Aorta (tissue), 5 donors: ENCODE results near the gene WNK4. TPM values are rescaled to one million over a fixed set of nuclear protein-coding genes. Genes with fewer than 3 reads are reported as not detected.

Experiments used
- ATAC-seq: fragments of 200-7000 bp; cut with Tn5 transposase; one replicate; pipeline ENCODE4 v1.9.1; 2022; ENCODE audit warnings: moderate library complexity; ENCODE audit not compliant: low FRiP score
- DNase-seq, 2 donors: peaks; one replicate each; pipeline ENCODE4 v3.0.0-alpha.2; 2020
- H3K27ac ChIP-seq, 2 donors: one replicate each; pipeline ENCODE4 v1.5.1; 2013; ENCODE audit warnings: low read length in 2 of 2, mild to moderate bottlenecking in 2 of 2, moderate library complexity in 2 of 2, control low read depth in 1 of 2, inconsistent platforms in 1 of 2, low read depth in 1 of 2
- H3K27me3 ChIP-seq, 2 donors: one replicate each; pipeline ENCODE4 v1.6.1; 2013; ENCODE audit warnings: control low read depth in 1 of 2, low read length in 1 of 2, mild to moderate bottlenecking in 1 of 2, moderate library complexity in 1 of 2; ENCODE audit not compliant: insufficient read depth in 2 of 2, control insufficient read depth in 1 of 2
- H3K36me3 ChIP-seq, 2 donors: one replicate each; pipeline ENCODE4 v1.6.1; 2013; ENCODE audit warnings: control low read depth in 1 of 2, low read length in 1 of 2, mild to moderate bottlenecking in 1 of 2; ENCODE audit not compliant: insufficient read depth in 2 of 2, control insufficient read depth in 1 of 2
- H3K4me1 ChIP-seq, 2 donors: one replicate each; pipeline ENCODE4 v1.6.1; 2013; ENCODE audit warnings: low read length in 2 of 2, control low read depth in 1 of 2, mild to moderate bottlenecking in 1 of 2, moderate library complexity in 1 of 2; ENCODE audit not compliant: insufficient read depth in 2 of 2, control insufficient read depth in 1 of 2
- H3K4me3 ChIP-seq, 2 donors: one replicate each; pipeline ENCODE4 v1.5.1; 2013; ENCODE audit warnings: low read length in 2 of 2, control low read depth in 1 of 2, mild to moderate bottlenecking in 1 of 2
- H3K9me3 ChIP-seq: one replicate; pipeline ENCODE4 v1.6.1; 2013; ENCODE audit warnings: mild to moderate bottlenecking, low read length; ENCODE audit not compliant: control insufficient read depth
- WGBS, 2 donors: extraction: QIAGEN DNeasy Blood & Tissue Kit; methylation state at CpG; one replicate each; pipeline ENCODE4 v1.1.7; 2013; 5-methylcytosine and 5-hydroxymethylcytosine counted together
- intact Hi-C, 2 donors: fragments of 100-400 bp; cut with DNase I; formaldehyde crosslinking; loops; one replicate each; pipeline versions ENCODE4 v1.14.2 to v1.15.0; 2022
- polyA plus RNA-seq, 2 donors: library from polyadenylated mRNA; stranded (reverse); fragments of 200-250 nt; gene quantifications; one replicate each; pipeline ENCODE4 v1.2.3, GENCODE V29; 2013
- total RNA-seq, 2 donors: library from RNA; stranded (reverse); fragmentation: NEBNext Ultra II Directional; extraction: Animal tissue kit (Norgen Biotek cat#: 25700); gene quantifications; one replicate each; pipeline ENCODE4 v1.2.1, GENCODE V29; 2021
- donor health status: healthy with polysubstance abuse.
- donor health status: Bipolar disorder and iron deficiency.
- donor health status: DM: no; HTN: no; CAD: no.
- donor health status: DM: no; HTN: no; CAD: no.
- donor health status: DM: yes; HTN: yes; CAD: no.

The WNK4 gene
- total and polyA plus RNA-seq, 4 donors: 0.19 to 1.1 (median 0.24) TPM; not detected in 1

GRCh38 chr17:42748908-42749798 is 31.3 kb upstream of the WNK4 start:
- DNase-seq: no peak
- H3K4me3 ChIP-seq: no peak overlapping the region
- H3K4me1 ChIP-seq: no peaks in the 10 kb centered on the region
- H3K27me3 ChIP-seq: no peaks in the 10 kb centered on the region
- intact Hi-C loops: no loop called here
- ATAC-seq: peak; percentile 25
- H3K36me3 ChIP-seq: no peaks in the 10 kb centered on the region
- 67 to 68% methylated on average over 11 of the region's 11 CpGs for WGBS, 2 donors
- H3K27ac ChIP-seq: no peak overlapping the region
- H3K9me3 ChIP-seq: no peaks in the 10 kb centered on the region

DNA sequence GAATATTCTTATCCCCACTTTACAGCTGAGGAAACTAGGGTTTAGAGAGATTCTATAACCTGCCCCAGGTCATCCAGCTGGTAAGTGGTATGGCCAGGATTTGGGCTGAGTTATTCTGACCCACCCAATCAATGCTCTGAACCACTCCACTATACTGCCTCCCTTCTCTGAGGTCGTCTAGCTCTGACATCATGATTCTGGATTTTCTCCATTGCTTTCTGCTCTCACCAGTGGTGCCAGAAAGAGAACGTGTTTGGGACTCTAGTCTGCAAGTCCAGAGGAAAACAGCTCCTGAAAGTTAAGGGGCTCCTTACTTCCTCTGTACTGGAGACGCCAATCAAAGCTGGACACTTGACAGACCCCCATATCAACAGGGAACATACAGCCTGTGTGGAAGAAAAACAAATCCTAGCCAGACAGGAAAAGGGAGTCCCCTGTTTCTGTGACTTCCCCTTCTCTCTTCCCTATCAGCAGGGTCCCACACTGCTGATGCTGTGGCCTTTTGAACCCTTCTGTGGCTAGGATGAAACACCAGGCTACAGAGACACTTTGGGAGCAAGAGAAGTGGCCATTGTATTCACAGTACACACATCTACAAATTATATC is 29.6 kb upstream of the WNK4 start:
- DNase-seq (no peak), ATAC-seq (peak; percentile 14)
- 13 to 15% methylated on average over 3 of the region's 3 CpGs for WGBS, 2 donors
- no peaks in the 10 kb centered on the region for H3K9me3 ChIP-seq
- H3K4me1 ChIP-seq: no peaks in the 10 kb centered on the region
- no peak overlapping the region for H3K4me3 ChIP-seq
- no peak overlapping the region for H3K27ac ChIP-seq
- H3K36me3 ChIP-seq: no peaks in the 10 kb centered on the region
- intact Hi-C loops: no loop called here
- H3K27me3 ChIP-seq: no peaks in the 10 kb centered on the region

DNA sequence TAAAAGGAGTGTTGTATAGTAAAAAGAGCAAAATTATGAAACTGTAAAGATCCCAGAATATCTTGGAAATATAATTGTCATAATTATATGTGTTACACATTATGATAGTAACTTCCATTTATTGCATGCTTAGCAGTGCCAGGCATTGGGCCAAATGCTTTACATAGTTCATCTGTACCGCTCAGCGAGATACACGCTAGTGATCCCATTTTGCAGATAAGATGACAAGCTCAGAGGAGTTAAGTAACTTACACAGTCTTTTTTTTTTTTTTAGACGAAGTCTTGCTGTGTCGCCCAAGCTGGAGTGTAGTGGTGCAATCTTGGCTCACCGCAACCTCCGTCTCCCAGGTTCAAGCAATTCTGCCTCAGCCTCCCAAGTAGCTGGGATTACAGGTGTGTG is 28.8 kb upstream of the WNK4 start:
- ATAC-seq (no peak), DNase-seq (no peak)
- 47 to 55% methylated on average over 7 of the region's 7 CpGs for WGBS, 2 donors

DNA sequence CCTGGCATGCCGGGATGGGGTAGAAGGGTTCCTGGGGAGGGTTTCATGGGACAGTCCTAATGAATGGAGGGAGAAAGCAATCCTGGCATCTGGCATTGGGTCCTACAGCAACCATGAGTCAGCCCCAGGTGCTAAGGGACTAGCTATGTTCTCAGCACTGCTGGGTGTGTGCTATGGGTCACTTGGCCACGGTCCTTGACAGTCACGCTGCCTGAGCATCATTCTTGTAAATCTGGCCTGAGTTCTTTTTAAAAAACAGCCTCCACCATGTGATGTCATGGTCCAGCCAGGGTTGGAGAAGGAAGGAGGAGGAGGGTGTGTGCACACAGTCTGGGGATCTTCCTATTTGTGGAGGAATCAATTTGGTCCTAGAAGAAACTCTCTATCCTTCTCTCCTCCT is 25.6 kb upstream of the WNK4 start:
- DNase-seq: peak; percentile 61 to 78
- Histone ChIP-seq H3K4me3 (no peak overlapping the region), H3K9me3 (no peaks in the 10 kb centered on the region), H3K27me3 (no peaks in the 10 kb centered on the region), H3K36me3 (no peaks in the 10 kb centered on the region), H3K4me1 (no peaks in the 10 kb centered on the region), H3K27ac (no peak overlapping the region)
- 71 to 74% methylated on average over 3 of the region's 3 CpGs for WGBS, 2 donors
- intact Hi-C loops: no loop called here
- ATAC-seq: peak; percentile 82

More for the DNA sequence above, 28.8 kb upstream of the WNK4 start:
- intact Hi-C loops: no loop called here
- Histone ChIP-seq H3K27me3 (no peaks in the 10 kb centered on the region), H3K27ac (no peak overlapping the region), H3K4me1 (no peaks in the 10 kb centered on the region), H3K4me3 (no peak overlapping the region), H3K9me3 (no peaks in the 10 kb centered on the region), H3K36me3 (no peaks in the 10 kb centered on the region)

DNA sequence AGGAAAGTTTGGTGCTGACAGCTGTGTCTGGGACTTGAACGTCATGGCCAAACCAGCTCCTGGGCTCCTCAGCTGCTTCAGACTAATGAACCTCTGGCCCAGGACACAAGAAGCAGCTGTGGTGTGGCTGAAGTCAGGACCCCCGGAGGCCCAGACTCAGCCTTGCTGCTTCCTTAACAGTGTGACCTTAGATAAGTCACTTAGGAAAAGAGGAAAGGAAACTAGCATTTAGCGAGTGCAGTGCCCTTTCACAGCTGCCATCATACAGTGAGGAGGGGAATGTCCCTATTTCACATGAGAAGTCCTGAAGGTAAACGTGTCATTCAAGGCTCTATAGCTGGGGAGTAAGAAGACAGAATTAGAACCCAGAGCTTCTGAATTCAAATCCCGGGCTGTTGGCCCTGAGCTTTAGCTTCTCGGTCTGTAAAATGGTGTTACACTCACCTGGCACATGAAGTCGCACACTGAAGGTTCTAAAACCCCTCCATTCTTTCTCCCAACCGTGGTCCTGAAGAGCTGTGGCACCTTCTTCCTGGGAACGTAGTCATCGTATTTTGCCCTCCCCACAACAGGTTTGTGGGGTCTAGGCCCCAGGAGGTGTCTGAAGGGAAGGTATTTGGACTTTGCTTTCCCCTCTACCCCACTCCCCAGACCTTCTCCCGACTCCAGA is 20.3 kb upstream of the WNK4 start:
- Histone ChIP-seq H3K27ac (no peak overlapping the region), H3K27me3 (no peaks in the 10 kb centered on the region), H3K4me3 (no peak overlapping the region), H3K4me1 (no peaks in the 10 kb centered on the region), H3K36me3 (no peaks in the 10 kb centered on the region), H3K9me3 (no peaks in the 10 kb centered on the region)
- intact Hi-C loops: loop anchor here in 1 of 2 donors (5.0 to 10.0 kb wide), 2 partner anchors 38 to 175 kb away; no protein-coding TSS in a partner anchor
- WGBS, 2 donors: 51 to 52% methylated on average over 11 of the region's 11 CpGs
- DNase-seq (no peak), ATAC-seq (no peak)

GRCh38 chr17:42760652-42761581 is 19.5 kb upstream of the WNK4 start, which contains the start of gene RAMP2:
RAMP2 (plus strand) TSS chr17:42761227; CDS start chr17:42761262, 35 bp downstream.
- H3K36me3 ChIP-seq: no peaks in the 10 kb centered on the region
- peak within 1 kb of the TSS; percentile 23 to 39 for H3K4me3 ChIP-seq
- H3K27me3 ChIP-seq: no peaks in the 10 kb centered on the region
- H3K9me3 ChIP-seq: no peaks in the 10 kb centered on the region
- no peak within 1 kb of the TSS for H3K27ac ChIP-seq
- DNase-seq (peak; percentile 61 to 83), ATAC-seq (peak; percentile 53)
- no peaks in the 10 kb centered on the region for H3K4me1 ChIP-seq
- intact Hi-C loops: loop anchor here in 1 of 2 donors (5.0 to 10.0 kb wide), 2 partner anchors 39 to 176 kb away; no protein-coding TSS in a partner anchor
- 2% methylated on average over 42 to 92 of the region's 92 CpGs for WGBS, 2 donors

DNA sequence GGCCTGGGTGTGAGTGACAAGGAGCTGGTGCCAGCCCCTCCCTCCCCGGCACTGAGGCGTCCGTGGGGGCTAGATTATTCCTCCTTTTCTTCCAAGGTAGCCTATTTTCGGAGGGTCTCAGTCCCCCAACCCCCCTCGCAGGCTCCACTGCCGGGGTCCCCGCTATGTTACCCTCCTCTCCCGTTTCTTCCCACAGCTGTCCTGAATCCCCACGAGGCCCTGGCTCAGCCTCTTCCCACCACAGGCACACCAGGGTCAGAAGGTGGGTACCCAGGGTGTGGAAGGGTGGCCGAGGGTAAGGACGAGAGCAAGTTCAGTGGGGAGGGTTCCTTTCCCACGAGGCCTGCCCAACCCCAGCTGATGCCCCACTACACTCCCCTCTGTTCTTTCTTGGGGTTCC is 18.8 kb upstream of the WNK4 start:
- no peak overlapping the region for H3K4me3 ChIP-seq
- H3K27ac ChIP-seq: no peak overlapping the region

DNA sequence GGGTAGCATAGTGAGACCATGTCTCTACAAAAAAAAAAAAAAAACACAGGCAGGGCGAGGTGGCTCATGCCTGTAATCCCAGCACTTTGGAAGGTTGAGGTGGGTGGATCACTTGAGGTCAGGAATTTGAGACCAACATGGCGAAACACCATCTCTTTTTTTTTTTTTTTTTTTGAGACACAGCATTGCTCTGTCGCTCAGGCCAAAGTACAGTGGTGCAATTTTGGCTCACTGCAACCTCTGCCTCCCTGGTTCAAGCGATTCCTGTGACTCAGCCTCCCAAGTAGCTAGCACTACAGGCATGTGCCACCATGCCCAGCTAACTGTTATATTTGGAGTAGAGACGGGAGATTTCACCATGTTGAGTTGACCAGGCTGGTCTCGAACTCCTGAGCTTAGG is 14.3 kb upstream of the WNK4 start:
- Histone ChIP-seq H3K27ac (no peak overlapping the region), H3K4me3 (no peak overlapping the region), H3K36me3 (no peaks in the 10 kb centered on the region), H3K9me3 (no peaks in the 10 kb centered on the region), H3K27me3 (no peaks in the 10 kb centered on the region), H3K4me1 (no peaks in the 10 kb centered on the region)
- WGBS, 2 donors: 84 to 88% methylated on average over 6 of the region's 6 CpGs
- no peak for ATAC-seq
- peak in 1 of 2 donors; percentile 19 for DNase-seq
- intact Hi-C loops: loop anchor here in 1 of 2 donors (10.0 kb wide), 1 partner anchor 181 kb away; no protein-coding TSS in a partner anchor

More for the DNA sequence above, 18.8 kb upstream of the WNK4 start:
- Histone ChIP-seq H3K9me3 (no peaks in the 10 kb centered on the region), H3K36me3 (no peaks in the 10 kb centered on the region), H3K27me3 (no peaks in the 10 kb centered on the region), H3K4me1 (no peaks in the 10 kb centered on the region)
- 49% methylated on average over 10 to 12 of the region's 12 CpGs for WGBS, 2 donors
- intact Hi-C loops: loop anchor here (2.0 to 10.0 kb wide), 4 partner anchors 39 to 183 kb away; no protein-coding TSS in a partner anchor
- DNase-seq: no peak
- ATAC-seq: no peak
